IMR-90 (cell line): ENCODE measurements around the gene PROZ. TPM values are rescaled to one million over a fixed set of nuclear protein-coding genes. Genes with fewer than 3 reads are reported as not detected.

Experiments used
- ATAC-seq: fragments of 200-7000 bp; cut with Tn5 transposase; 2 replicates; pipeline ENCODE4 v1.9.1; 2020; ENCODE audit warnings: low read depth, mild to moderate bottlenecking, moderate library complexity
- BruUV-seq: library from RNA; stranded (reverse); fragments of 400-500 nt; replicated peaks from 2 replicates; lab custom pipeline; 2021; lab: Mats Ljungman, UMichigan
- CTCF ChIA-PET: fragments of 300-600 bp; formaldehyde crosslinking; extraction: SDS; loops from one replicate; lab custom pipeline; 2021; ENCODE audit warnings: antibody characterized with exemption; lab: Yijun Ruan, JAX
- POLR2A ChIA-PET: fragments of 300-600 bp; sonication (Branson Sonifier 250); formaldehyde crosslinking; loops from one replicate; lab custom pipeline; 2022; ENCODE audit warnings: antibody characterized with exemption; ENCODE audit not compliant: unreplicated experiment; lab: Charles Lee
- DNase-seq: peaks from one replicate; pipeline ENCODE4 v3.0.0; 2013
- H2AFZ ChIP-seq: replicated peaks from 2 replicates; pipeline ENCODE3; 2013; ENCODE audit warnings: low read length, mild to moderate bottlenecking; ENCODE audit not compliant: poor library complexity
- H2AK5ac ChIP-seq: 2 replicates; pipeline ENCODE4 v1.6.1; 2013; ENCODE audit warnings: low read depth, low read length, inconsistent platforms
- H2AK9ac ChIP-seq: replicated peaks from 2 replicates; pipeline ENCODE3; 2013; ENCODE audit warnings: mild to moderate bottlenecking, low read depth, low read length, moderate library complexity; ENCODE audit not compliant: poor library complexity
- H2BK120ac ChIP-seq: 2 replicates; pipeline ENCODE4 v1.6.1; 2013; ENCODE audit warnings: low read depth, low read length, inconsistent platforms
- H2BK15ac ChIP-seq: 3 replicates; pipeline ENCODE4 v1.6.1; 2013; ENCODE audit warnings: low read depth, low read length, inconsistent platforms
- H2BK20ac ChIP-seq: 2 replicates; pipeline ENCODE4 v1.6.1; 2013; ENCODE audit warnings: low read depth, mild to moderate bottlenecking, inconsistent platforms, low read length, moderate library complexity
- H2BK5ac ChIP-seq: 2 replicates; pipeline ENCODE4 v1.6.1; 2013; ENCODE audit warnings: mild to moderate bottlenecking, low read depth, low read length, inconsistent platforms; ENCODE audit not compliant: poor library complexity, severe bottlenecking
- H3K14ac ChIP-seq: replicated peaks from 2 replicates; pipeline ENCODE4 v1.6.1; 2013; ENCODE audit warnings: low read depth, low read length, inconsistent platforms
- H3K18ac ChIP-seq: 2 replicates; pipeline ENCODE4 v1.6.1; 2013; ENCODE audit warnings: low read depth, low read length, control low read depth
- H3K23ac ChIP-seq: 2 replicates; pipeline ENCODE4 v1.6.1; 2013; ENCODE audit warnings: low read depth, low read length, inconsistent platforms
- H3K27ac ChIP-seq: 2 replicates; pipeline ENCODE4 v1.5.1; 2013; ENCODE audit warnings: mild to moderate bottlenecking, control low read depth, low read length; ENCODE audit not compliant: insufficient read depth
- H3K27me3 ChIP-seq: 2 replicates; pipeline ENCODE4 v1.6.1; 2013; ENCODE audit warnings: low read length; ENCODE audit not compliant: control insufficient read depth, insufficient read depth
- H3K36me3 ChIP-seq: 2 replicates; pipeline ENCODE4 v1.6.1; 2013; ENCODE audit warnings: low read length, mixed read lengths; ENCODE audit not compliant: control insufficient read depth, insufficient read depth
- H3K4ac ChIP-seq: 2 replicates; pipeline ENCODE4 v1.6.1; 2013; ENCODE audit warnings: low read depth, low read length, inconsistent platforms
- H3K4me1 ChIP-seq: 2 replicates; pipeline ENCODE4 v1.6.1; 2013; ENCODE audit warnings: low read length, mixed read lengths; ENCODE audit not compliant: control insufficient read depth, insufficient read depth
- H3K4me2 ChIP-seq: 2 replicates; pipeline ENCODE4 v1.6.1; 2013; ENCODE audit warnings: low read depth, mild to moderate bottlenecking, control low read depth, low read length, moderate library complexity
- H3K4me3 ChIP-seq: 2 replicates; pipeline ENCODE4 v1.5.1; 2013; ENCODE audit warnings: low read depth, mild to moderate bottlenecking, control low read depth, low read length, moderate library complexity; ENCODE audit not compliant: insufficient read depth
- H3K56ac ChIP-seq: 2 replicates; pipeline ENCODE4 v1.6.1; 2013; ENCODE audit warnings: low read length, inconsistent platforms; ENCODE audit not compliant: insufficient read depth; ENCODE audit errors: extremely low read depth
- H3K79me1 ChIP-seq, 2 experiments: 2 replicates each; pipeline ENCODE4 v1.6.1; 2013; ENCODE audit warnings: low read length in 2 of 2, inconsistent platforms in 1 of 2, low read depth in 1 of 2
- H3K9ac ChIP-seq: 2 replicates; pipeline ENCODE4 v1.6.1; 2013; ENCODE audit warnings: low read depth, low read length, control low read depth
- H3K9me1 ChIP-seq: 2 replicates; pipeline ENCODE4 v1.6.1; 2013; ENCODE audit warnings: low read length, inconsistent platforms; ENCODE audit not compliant: insufficient read depth
- H3K9me3 ChIP-seq: 2 replicates; pipeline ENCODE4 v1.6.1; 2013; ENCODE audit warnings: low read length; ENCODE audit not compliant: control insufficient read depth, insufficient read depth
- H4K20me1 ChIP-seq: 2 replicates; pipeline ENCODE4 v1.6.1; 2013; ENCODE audit warnings: low read length, inconsistent platforms; ENCODE audit not compliant: insufficient read depth
- H4K5ac ChIP-seq: 2 replicates; pipeline ENCODE4 v1.6.1; 2013; ENCODE audit warnings: mild to moderate bottlenecking, low read depth, low read length, control low read depth
- H4K8ac ChIP-seq, 2 experiments: 2 replicates each; pipeline ENCODE4 v1.6.1; 2013; ENCODE audit warnings: low read depth in 2 of 2, low read length in 2 of 2, control low read depth in 1 of 2, inconsistent platforms in 1 of 2
- H4K91ac ChIP-seq: 2 replicates; pipeline ENCODE4 v1.6.1; 2013; ENCODE audit warnings: low read depth, low read length, inconsistent platforms; ENCODE audit not compliant: insufficient read depth
- BHLHE40 ChIP-seq: fragments of 150-350 bp; IDR thresholded peaks from 2 replicates; pipeline ENCODE4 v1.6.1; 2016; ENCODE audit warnings: mild to moderate bottlenecking, low read depth, low read length
- CEBPB ChIP-seq: IDR thresholded peaks from 2 replicates; pipeline ENCODE4 v1.6.1; 2012; ENCODE audit warnings: low read depth, low read length, improper control_type of control experiment
- CHD1 ChIP-seq: IDR thresholded peaks from 2 replicates; pipeline ENCODE4 v1.6.1; 2012; ENCODE audit warnings: low read depth, low read length, improper control_type of control experiment
- ELK1 ChIP-seq: fragments of 150-350 bp; IDR thresholded peaks from 2 replicates; pipeline ENCODE4 v1.6.1; 2016; ENCODE audit warnings: low read depth, mild to moderate bottlenecking, low read length, moderate library complexity, borderline replicate concordance
- MAFK ChIP-seq: IDR thresholded peaks from 2 replicates; pipeline ENCODE4 v1.6.1; 2012; ENCODE audit warnings: low read depth, low read length, improper control_type of control experiment
- POLR2A ChIP-seq: IDR thresholded peaks from 2 replicates; pipeline ENCODE4 v1.6.1; 2012; ENCODE audit warnings: mild to moderate bottlenecking, low read depth, low read length
- RAD21 ChIP-seq: IDR thresholded peaks from 2 replicates; pipeline ENCODE4 v1.6.1; 2012; ENCODE audit warnings: low read length, improper control_type of control experiment
- RFX5 ChIP-seq: IDR thresholded peaks from 2 replicates; pipeline ENCODE4 v1.8.0; 2012; ENCODE audit warnings: low read depth, mild to moderate bottlenecking, low read length, moderate library complexity
- SMC3 ChIP-seq: fragments of 150-350 bp; IDR thresholded peaks from 2 replicates; pipeline ENCODE4 v1.6.1; 2016; ENCODE audit warnings: low read depth, mild to moderate bottlenecking, antibody characterized with exemption, low read length, moderate library complexity
- WGBS, 2 experiments: methylation state at CpG; one replicate each; pipeline versions ENCODE4 v1.1.5 to v1.1.7; 2013; ENCODE audit warnings: missing lambda C conversion rate in 2 of 2; ENCODE audit not compliant: insufficient read length in 1 of 2; ENCODE audit errors: extremely low coverage in 2 of 2; 5-methylcytosine and 5-hydroxymethylcytosine counted together
- dilution Hi-C: fragments of 300-500 bp; cut with HindIII; formaldehyde crosslinking; loops from one replicate; pipeline ENCODE4 v1.14.3; 2018; ENCODE audit warnings: low sequenced_read_pairs; ENCODE audit not compliant: unreplicated experiment
- in situ Hi-C: fragments of 300-500 bp; cut with MboI; formaldehyde crosslinking; loops from 3 replicates; pipeline ENCODE4 v1.14.3; 2019; ENCODE audit warnings: low sequenced_read_pairs, inconsistent platforms, mixed read lengths
- intact Hi-C: fragments of 100-400 bp; cut with micrococcal nuclease; formaldehyde crosslinking; loops from 2 replicates; pipeline ENCODE4 v1.10.0; 2022
- polyA plus RNA-seq, 3 experiments: library from polyadenylated mRNA; depleted of rRNA; stranded (reverse); fragments of >200 nt; gene quantifications; 2 replicates each; pipeline ENCODE4 v1.2.3, GENCODE V29; 2012; ENCODE audit warnings: low replicate concordance in 1 of 3
- total RNA-seq: library from RNA; depleted of rRNA; stranded (reverse); fragments of >200 nt; gene quantifications from 2 replicates; pipeline ENCODE4 v1.2.3, GENCODE V29; 2012

PROZ gene
- total and polyA plus RNA-seq, 2 of the 4 experiments (the other 2 are of a cell fraction) = not detected

GRCh38 chr13:113119166-113119821 is 39.2 kb upstream of the PROZ start (continued):
- TF ChIP-seq CEBPB = no peak
- TF ChIP-seq ELK1 = no peak
- TF ChIP-seq RAD21 = no peak

- H3K4ac ChIP-seq = no peak overlapping the region
- H3K4me3 ChIP-seq = no peak overlapping the region
- H2BK5ac ChIP-seq = no peak overlapping the region
- no peak overlapping the region for H2AFZ ChIP-seq
- ChIA-PET POLR2A (no interaction called here), CTCF (interaction anchor here (0.6 kb wide), 1 partner anchor 23 kb away, joined by 3 read pairs; no protein-coding TSS in a partner anchor)
- WGBS, 2 experiments = 84% methylated on average over 6 of the region's 7 CpGs; no CpG with 5 or more reads in 1 of the 2 experiments
- in situ Hi-C loops (no loop called here), dilution Hi-C loops (no loop called here), intact Hi-C loops (no loop called here)
- no peak overlapping the region for H4K91ac ChIP-seq
- no peak overlapping the region for H2BK120ac ChIP-seq
- no peak overlapping the region for H3K9ac ChIP-seq
- H3K36me3 ChIP-seq = no peaks in the 10 kb centered on the region
- no peak overlapping the region for H3K56ac ChIP-seq
- H3K4me2 ChIP-seq = no peak overlapping the region
- TF ChIP-seq BHLHE40 = no peak
- TF ChIP-seq POLR2A = no peak
- TF ChIP-seq CEBPB = no peak
- TF ChIP-seq RAD21 = no peak
- TF ChIP-seq CHD1 = no peak
- TF ChIP-seq ELK1 = no peak
- TF ChIP-seq MAFK = no peak
- TF ChIP-seq SMC3 = no peak
- no peak for TF ChIP-seq RFX5
- H2BK15ac ChIP-seq = no peak overlapping the region; the same call in 2 of the 3 replicates
- peaks cover 1% of the 10 kb centered on the region; the same call in 1 of the 2 replicates for H3K27me3 ChIP-seq
- no peak overlapping the region for H3K27ac ChIP-seq
- no peaks in the 10 kb centered on the region for H3K79me1 ChIP-seq
- H4K8ac ChIP-seq = no peak overlapping the region
- H2BK20ac ChIP-seq = no peak overlapping the region
- no peak overlapping the region for H3K23ac ChIP-seq
- peaks cover 6% of the 10 kb centered on the region; the same call in 1 of the 2 replicates for H3K4me1 ChIP-seq
- H2AK9ac ChIP-seq = no peak overlapping the region
- no peak overlapping the region for H3K18ac ChIP-seq
- ATAC-seq (no peak), DNase-seq (no peak)
- no peak overlapping the region for H2AK5ac ChIP-seq
- peaks cover 11% of the 10 kb centered on the region; the same call in 1 of the 2 replicates for H3K9me1 ChIP-seq
- H4K5ac ChIP-seq = no peak overlapping the region
- no TSS peak for BruUV-seq
- H3K14ac ChIP-seq = no peak overlapping the region
- H4K20me1 ChIP-seq = no peaks in the 10 kb centered on the region
- no peaks in the 10 kb centered on the region for H3K9me3 ChIP-seq
Measured at GRCh38 chr13:113119822-113120189, 38.6 kb upstream of the PROZ start.
